Activated naive CD4-positive, alpha-beta T cell treated with Interleukin-2 at 50 U/mL for 16 hours (primary cell): ENCODE results near the gene ZNF18.

Source experiments
- DNase-seq: peaks from one replicate; pipeline ENCODE4 v3.0.0-alpha.2; 2020

Gene ZNF18

DNA sequence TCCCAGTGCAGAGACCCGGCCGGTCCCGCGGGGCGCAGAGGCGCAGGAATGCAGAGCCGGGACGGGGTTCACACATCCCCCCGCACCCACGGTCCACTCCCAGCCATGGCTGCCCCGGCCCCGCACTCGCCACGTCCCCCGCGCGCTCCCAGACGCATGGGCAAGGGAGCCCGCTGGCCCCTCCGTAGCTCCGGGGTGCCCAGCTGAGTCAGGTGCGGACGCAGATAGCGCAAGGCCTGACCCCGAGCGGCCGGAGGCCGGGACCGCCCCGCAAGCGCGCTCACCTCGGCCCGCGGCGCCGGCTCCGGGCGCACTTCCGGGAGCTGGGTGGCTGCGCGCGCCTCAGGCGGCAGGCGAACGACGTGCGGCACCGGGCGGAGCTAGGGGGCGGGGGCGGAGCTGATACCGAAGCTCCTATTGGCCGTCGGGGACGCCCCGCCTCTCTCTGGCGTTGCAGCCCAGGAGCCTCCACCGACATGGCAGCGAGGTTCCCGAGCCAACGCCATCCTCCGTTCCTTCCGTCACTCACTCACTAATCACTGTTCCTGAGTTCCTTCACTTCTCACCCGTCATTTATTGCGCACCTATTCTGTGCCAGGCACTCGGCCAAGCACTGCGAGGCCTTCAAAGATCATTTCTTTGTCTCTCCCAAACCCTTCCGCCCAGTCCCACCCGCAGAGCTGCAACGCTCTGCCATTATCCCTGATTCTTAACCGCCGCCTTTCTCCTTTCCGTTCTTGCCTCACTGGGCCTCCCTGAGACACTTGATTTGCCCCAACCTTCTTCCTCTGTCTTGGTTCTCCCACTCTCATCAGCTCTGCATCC is at the start of gene ZNF18:
Gene ZNF18 (minus strand): TSS at position 329 of the 825 bp plus-strand sequence. CDS start 4,646 bp downstream, outside the sequence.
- DNase-seq = peak; percentile 97

DNA sequence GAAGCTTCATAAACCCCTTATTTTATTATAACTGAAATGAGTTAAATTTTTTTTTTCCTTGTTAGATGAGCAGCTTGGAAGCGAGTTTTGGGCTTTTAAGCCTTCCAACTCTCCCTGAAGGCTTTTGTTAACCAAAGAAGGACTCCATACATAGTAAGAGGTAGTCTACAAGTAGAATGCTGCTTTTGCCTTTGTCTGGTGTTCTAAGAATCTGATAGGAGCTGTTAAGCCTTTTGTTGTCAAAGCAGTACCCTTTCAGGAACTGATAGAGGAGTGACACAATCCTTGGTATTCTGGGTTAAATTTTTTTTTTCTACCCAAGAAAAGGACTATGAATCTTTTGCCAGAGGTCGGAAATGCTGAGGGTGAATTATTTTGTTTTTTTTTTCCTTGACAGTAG is 49.5 kb upstream of the ZNF18 start:
- no peak for DNase-seq

DNA sequence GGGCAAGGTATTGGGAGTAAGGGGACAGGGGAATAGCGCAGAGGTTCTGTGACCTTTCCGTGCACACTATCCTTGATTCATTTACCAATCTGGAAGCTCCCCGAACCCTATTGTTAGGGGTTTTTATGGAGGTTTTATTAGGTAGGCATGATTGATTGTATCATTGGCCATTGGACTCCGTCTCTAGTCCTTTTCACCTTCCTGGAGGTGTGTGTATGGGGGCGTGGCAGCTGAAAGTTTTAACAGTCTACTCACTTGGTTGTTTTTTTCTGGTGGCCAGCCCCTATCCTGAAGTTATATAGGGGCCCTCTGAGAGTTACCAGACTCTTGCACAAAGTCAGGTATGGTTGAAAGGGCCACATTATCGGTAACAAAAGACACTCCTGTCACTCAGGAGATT is 46.4 kb upstream of the ZNF18 start:
- DNase-seq = no peak

- DNase-seq = no peak
Measured at GRCh38 chr17:12041312-12041711, 44.0 kb upstream of the ZNF18 start.

DNA sequence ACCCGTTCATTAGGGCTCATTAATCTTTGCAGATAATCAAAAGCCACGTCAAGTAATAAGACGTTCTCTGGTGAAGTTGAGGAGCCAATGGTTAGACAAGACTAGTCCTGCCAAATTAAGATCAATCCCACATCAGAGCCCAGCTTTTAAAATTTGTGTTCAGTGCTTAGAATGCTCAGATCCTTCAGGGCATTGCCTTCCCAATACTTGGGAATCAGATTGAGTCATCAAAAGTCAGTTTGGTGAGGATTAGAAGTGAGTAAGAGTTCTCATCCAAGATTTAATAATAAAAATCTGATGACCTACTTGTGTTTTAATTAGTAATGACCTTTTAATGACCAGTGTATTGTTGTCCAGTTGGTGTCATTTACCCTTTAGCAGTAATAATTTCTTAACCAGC is 43.2 kb upstream of the ZNF18 start:
- no peak for DNase-seq

DNA sequence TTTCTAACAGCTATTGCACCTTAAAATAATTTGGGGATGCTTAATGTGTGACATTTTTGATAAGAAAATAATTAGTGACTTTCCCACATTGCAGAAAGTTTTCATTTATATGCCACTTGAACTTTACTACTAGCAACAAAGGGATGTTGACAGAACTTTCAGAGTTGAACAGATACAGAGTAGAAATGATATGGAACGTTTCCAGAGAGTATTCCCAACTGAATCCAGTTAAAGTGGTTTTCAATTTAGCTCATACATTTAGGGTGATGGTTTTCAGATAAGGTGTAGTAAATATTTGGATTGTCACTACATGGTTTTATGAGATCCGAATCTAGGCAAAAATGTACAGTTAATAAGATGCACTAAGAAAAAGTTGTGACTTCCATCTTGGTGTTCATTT is 40.7 kb upstream of the ZNF18 start:
- no peak for DNase-seq

- no peak for DNase-seq
Measured at GRCh38 chr17:12035673-12036072, 38.4 kb upstream of the ZNF18 start.

DNA sequence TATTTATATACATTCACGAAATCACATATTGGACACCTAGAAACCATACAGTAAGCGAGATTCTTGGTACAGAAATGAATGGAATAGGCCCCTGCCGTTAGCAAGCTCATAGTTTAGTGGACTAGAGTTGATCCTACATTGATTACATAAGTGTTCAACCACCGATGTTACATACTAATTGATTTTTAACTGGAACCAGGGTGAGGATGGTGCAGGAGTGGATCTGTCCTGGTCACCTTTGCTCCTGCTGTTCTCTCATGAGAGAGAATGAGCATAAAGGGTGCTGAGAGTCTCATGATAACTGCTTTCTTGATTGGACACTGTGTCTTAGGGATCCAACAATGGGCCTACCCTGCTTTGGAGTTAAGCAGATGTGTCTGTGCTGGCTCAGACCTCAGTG is 37.3 kb upstream of the ZNF18 start:
- no peak for DNase-seq

DNA sequence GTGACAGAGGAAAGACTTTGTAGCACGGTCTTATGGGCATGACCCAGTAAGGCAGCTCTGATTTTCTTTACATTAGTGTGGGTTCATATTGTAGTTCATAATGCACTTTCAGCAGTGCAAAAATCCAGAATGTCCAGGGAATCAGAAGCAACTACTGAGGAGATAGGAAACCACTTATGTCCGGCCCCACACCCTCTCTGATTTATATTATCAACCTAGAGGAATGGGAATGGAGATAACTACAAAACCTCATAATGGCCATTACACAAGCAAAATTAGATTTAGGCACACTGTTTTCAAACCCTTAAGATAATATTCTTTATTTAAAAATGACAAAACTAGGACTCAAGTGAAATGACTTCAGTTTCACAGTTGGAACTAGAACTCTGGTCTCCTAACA is 31.3 kb upstream of the ZNF18 start:
- no peak for DNase-seq

DNA sequence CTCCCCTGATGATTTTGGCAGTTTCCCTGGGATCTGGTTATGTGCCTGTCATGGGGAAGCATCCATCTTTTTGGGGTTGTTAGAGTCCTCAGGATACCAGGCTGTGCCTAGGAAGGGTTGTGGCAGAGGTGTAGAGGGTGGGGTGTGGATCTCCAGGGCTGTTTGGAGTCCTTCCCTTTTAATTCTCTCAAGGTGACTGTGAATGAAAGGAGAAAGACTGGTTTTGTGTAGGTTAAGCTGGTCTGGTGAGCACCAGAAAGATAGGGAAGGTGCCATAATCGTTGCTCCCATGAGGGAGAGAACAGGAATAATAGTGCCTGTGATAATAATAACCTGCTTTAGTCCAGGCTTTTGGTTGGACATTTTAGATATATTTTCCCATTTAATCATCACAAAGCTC is 30.4 kb upstream of the ZNF18 start:
- no peak for DNase-seq

DNA sequence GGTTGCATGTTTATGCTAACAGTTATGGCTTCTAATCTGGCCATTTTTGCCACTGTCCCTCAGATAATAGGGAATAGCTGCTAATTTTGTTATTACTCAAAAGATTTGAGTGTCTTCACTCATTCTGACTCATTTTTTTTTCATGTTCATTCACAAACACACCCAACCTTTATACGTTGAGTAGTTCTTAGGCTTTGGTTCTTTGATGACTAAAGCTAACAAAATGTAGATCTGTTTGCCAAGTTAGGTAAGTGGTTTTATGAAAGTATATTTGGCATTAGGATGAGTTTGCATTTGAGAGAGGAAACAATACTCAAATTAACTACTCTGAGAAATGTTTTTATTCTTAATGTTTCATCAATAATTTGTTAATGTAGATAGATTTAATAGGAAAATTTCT is 27.1 kb upstream of the ZNF18 start:
- DNase-seq = no peak

GRCh38 chr17:12022310-12022709 is 25.0 kb upstream of the ZNF18 start:
- DNase-seq = no peak

GRCh38 chr17:12021623-12022140 is 24.4 kb upstream of the ZNF18 start:
- no peak for DNase-seq

DNA sequence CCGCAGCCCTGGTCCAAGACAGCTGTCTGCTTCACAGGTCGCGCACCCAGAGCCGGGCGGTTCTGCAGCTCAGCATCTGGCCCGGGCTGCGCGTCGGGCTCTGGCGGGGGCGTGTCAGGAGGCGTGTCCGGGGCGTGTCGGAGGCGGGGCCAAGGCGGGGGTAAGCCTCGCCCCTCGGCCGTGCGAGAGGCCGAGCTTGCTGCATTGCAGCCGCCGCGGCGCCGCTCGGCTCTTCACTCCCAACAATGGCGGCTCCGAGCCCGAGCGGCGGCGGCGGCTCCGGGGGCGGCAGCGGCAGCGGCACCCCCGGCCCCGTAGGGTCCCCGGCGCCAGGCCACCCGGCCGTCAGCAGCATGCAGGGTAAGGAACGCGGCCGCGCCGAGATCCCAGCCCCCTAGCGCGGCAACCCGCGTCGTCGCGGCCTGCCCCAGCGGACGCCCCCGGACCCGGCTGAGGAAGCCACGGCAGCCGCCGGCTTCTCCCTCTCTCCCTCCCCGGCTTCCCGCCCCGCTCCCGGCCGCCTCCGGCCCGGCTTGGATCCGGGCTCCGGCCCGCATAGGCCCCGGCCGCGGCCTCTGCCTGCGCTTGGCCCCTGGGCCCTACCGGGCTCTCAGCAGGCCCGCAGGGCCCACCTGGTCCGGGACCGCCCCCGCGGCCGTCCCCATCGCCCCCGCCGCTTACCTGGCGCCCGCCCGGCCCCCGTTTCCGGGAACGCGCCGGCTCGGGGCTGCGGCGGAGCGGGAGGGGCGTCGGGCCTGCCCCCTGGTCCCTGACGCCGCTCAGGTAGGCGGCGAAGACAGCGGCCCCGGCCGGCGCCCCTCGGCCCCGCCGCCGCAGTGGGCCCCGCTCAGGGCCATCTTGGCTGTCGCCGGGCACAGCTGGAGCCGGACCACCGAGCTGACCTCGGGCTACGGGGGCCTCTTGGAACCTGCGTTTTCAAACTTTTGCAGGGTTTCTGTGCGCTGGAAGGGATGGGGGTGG is 23.7 kb upstream of the ZNF18 start, which contains the start of gene MAP2K4:
Gene MAP2K4 (plus strand): TSS at position 236 of the 981 bp plus-strand sequence. CDS start 10 bp downstream, at position 246.
- DNase-seq = peak; percentile 96

GRCh38 chr17:12007466-12007865 is 10.2 kb upstream of the ZNF18 start:
- DNase-seq = no peak

DNA sequence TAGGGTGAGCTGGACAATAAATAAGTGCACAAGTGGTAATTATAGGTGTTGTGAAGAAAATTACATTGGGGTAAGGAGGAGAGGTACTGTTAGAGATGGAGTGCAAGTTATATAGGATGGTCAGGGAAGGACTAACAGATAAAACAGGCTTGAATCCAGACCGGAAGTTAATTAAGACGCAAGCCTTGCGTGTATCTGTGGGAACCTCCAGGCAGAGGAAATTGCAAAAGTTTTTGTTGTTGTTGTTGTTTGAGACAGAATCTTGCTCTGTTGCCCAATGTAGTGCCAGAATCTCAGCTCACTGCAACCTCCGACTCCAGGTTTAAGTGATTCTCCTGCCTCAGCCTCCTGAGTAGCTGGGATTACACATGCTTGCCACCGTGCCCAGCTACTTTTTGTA is 2.4 kb upstream of the ZNF18 start:
- DNase-seq = no peak

GRCh38 chr17:11997972-11998233 is 628 bp upstream of the ZNF18 start:
- DNase-seq = no peak

DNA sequence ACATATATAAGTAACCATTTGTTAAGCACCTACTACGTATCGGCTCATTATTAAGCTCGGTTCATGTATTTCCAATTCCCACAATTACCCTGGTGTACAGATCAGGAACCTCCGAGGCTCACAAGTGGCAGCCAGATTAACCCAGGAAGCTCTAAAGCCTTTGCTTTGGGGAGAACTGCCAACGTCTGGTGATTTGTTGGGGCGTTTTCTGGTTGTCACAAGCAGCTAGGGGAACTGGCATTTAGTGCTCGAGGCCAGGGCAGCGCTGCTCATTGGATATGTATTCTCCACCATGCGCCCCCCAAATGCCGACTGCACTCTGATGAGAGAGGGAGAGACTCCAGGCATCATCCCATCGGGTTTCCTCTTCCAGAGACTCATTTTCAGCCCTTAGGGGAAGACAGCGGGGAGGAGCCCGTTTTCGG is 541 bp downstream of the ZNF18 start:
- no peak for DNase-seq

DNA sequence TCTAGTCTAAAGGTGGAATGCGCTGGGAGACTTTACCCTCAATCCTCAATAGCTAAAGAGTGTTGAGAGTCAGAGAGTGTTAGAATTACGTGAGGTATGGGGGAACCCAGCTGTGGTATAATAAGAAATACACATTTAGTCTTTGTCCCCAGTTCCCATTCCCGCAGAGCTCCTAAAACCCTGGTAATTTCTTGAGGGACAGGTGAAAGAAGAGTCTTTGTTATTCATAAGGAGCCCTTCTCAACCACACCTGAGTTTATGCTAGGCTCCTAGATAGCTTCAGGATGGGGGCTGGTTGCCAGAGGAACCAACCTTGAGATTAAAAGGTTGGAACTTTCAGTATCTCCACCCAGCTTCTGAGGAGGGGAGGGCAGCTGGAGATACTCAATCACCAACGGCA is 5.8 kb downstream of the ZNF18 start:
- DNase-seq = no peak

- no peak for DNase-seq
Measured at GRCh38 chr17:11990363-11990983, 6.8 kb downstream of the ZNF18 start.

GRCh38 chr17:11986942-11987329 is 10.3 kb downstream of the ZNF18 start:
- no peak for DNase-seq

DNA sequence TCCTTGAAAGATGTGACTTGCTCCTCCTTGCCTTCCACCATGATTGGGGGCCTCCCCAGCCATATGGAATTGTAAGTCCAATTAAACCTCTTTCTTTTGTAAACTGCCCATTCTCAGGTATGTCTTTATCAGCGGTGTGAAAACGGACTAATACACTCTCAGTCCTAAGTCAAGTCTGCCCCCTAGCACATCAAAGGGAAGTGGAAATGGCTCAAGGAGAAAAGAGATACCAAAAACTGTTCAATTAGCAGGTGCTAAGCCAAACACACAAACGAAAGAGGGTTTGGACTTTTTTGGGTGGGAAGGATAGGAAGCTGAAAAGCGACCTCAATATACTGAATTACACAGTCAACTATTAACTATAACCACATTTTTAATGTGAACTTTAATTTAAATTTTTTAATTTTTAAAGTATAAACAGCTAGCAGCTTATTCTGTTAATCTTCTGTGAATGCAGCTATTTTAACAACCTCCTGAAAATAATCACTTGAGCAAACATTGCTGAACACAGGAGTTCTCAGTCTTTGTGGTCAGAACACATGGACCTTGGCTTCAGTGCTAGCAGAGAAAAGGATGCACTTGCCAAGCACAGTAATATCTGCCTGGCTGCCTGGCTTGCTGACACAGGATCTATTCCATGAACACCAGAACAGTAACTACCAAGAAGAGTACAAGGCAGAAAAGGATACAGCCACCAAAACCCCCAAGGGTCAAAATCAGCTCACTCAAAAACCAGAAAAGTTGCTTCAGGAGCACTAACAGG is 10.9 kb downstream of the ZNF18 start:
- no peak for DNase-seq

DNA sequence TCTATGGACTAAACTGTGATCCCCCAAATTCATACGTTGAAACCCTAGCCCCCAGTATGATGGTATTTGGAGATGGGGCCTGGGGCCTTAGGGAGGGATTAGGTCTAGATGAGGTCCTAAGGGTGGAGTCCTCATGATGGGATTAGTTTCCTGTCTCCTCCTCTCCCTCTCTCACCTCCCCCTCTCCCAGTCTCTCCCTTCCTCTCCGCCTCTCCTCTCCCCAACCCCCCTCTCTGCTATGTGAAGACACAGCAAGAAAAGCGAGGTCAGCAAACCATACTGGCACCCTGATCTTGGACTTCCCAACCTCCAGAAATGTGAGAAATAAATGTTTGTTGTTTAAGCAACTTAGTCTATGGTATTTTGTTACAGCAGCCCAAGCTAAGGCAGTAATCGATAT is 15.4 kb downstream of the ZNF18 start:
- DNase-seq = no peak
